Activated naive CD4-positive, alpha-beta T cell treated with anti-CD3 and anti-CD28 coated beads, Interleukin-2, amount 50 U/mL, for 16 hours (primary cell): Measurements from ENCODE around the gene PTPN14.

ENCODE experiments used
- DNase-seq: peaks from one replicate; pipeline ENCODE4 v3.0.0-alpha.2; 2020

The PTPN14 gene

GRCh38 chr1:214326406-214326805, 225.0 kb downstream of the PTPN14 start:
- DNase-seq = no peak

GRCh38 chr1:214324896-214325800, 226.3 kb downstream of the PTPN14 start:
- DNase-seq = no peak

DNA sequence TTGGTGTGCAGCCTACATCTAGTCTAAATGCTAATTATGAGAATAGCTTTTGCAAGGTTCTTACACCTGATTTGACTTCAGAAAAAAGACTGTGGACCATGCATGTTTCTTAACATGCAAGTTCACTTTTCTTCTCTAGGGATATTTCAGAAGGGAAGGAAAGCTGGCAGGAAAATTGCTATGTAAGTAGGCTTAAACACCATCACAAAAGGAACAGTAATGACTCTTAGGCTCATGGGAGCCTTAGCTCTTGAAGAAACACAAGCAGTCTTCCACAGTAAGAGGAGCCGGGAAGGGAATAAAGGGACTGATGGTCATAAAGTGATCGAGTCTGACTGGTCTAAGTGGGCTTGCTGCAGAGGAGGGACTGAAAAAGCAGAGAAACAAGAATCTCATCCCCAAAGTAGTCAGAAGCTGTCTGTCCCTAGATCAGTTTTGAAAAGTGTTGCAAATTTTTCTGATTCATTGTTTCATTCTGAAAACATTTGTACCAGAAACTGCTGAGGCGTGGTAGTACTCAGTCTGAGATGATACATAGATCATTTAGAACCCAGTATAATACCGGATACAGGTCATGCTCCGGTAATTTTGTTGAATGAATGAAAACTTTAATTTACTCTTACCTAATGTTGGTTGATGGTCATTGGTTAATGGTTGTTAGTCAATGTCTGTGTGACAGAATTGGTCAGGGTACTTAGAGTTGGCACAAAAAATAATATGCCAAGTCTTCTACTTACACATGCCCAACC, 229.5 kb downstream of the PTPN14 start:
- no peak for DNase-seq

GRCh38 chr1:214319938-214320337, 231.5 kb downstream of the PTPN14 start:
- DNase-seq = no peak

GRCh38 chr1:214318956-214319736, 232.3 kb downstream of the PTPN14 start:
- DNase-seq = no peak

GRCh38 chr1:214318356-214318755, 233.0 kb downstream of the PTPN14 start:
- no peak for DNase-seq

GRCh38 chr1:214317734-214318133, 233.7 kb downstream of the PTPN14 start:
- no peak for DNase-seq

GRCh38 chr1:214317300-214317699, 234.1 kb downstream of the PTPN14 start:
- no peak for DNase-seq

DNA sequence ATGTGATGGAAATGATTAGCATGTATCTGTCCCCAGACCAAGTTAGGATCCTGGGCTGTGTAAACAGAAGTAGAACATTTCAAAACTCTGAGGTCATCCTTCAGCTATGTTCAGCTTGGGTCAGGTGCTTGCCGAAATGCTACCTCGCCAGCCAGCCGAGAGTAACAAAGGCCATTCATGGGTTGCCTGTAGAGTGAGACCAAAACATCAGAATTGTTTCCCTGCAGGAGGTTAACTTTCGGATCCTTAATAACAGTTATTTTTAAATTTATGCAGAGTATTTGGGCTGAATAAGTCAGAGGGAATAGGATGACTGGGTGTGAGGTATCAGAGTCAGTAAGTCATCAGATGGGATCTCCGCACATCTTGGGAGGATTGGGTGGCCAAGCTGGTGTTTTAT, 234.8 kb downstream of the PTPN14 start:
- DNase-seq = no peak

- no peak for DNase-seq
Observed at GRCh38 chr1:214314178-214314843, 237.1 kb downstream of the PTPN14 start.

DNA sequence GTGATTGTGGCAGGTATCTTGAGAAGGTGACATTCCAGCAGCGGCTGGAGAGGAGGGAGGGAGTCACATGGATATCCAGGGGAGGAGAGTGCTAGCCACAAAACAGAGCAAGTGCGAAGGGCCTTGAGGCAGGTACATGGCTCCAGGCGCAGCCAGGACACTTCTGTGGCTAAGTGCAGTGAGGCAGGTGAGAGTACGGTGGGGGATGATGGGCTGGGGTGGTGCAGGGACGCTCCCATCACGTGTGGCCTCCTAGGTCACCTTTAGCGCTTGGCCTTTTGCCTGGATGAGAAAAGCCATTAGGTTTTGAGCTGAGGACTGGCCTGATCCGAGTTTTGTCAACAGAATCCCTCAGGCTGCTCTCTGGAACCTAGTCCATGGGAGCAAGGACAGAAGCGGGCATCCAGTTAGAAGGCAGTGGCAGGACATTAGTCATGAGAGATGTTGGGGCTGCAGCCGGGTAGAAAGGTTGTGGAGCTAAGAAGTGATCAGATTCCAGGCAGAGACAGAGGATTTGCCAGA, 238.8 kb downstream of the PTPN14 start:
- no peak for DNase-seq

GRCh38 chr1:214310777-214311690, 240.4 kb downstream of the PTPN14 start:
- DNase-seq = no peak

GRCh38 chr1:214310010-214310409, 241.4 kb downstream of the PTPN14 start:
- DNase-seq = no peak

DNA sequence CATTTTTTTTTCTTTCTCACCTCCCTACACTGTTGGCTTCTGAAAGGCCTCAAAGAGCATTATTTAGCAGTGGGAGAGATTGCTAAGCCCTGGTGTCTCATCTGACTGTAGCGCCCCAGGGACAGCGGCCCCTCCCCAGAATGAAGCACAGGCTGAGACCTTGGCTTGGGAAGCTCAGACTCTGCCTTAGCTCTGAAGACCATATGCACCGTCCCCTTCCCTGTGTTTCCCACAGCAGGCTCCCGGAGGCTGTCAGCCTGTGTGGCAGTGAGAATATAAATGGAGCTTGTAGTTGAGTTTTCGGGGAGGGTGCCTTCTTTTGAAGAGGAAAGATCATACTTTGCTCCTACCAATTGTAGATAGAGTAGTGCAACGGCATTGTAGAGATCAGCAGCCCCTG, 245.1 kb downstream of the PTPN14 start:
- DNase-seq = no peak

DNA sequence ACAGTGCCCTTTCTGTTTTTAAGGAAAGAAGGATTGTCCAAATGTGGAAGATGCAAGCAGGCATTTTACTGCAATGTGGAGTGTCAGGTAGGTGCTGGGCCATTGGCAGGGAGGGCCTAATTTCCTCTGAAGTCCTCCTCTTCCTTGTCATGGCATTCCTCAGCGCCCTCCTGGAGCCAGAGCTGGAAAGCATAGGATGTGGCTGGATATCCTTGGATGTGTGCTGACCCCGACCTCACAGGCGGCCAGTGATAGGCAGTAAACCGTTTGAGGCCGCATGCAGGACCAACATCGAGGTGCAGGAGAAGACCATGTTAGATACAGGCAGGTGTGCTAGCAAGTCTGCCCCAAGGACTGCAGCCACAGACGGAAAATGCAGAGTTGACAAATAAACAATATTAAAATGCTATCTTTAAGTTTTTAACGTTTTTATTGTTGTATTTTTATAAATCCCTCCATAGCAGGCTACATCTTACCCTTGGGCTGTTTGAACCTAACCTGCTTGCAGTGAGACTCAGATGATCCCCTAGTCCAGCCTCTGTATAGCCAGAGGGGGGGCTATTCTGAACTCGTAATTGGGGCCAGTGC, 246.1 kb downstream of the PTPN14 start:
- DNase-seq = no peak

DNA sequence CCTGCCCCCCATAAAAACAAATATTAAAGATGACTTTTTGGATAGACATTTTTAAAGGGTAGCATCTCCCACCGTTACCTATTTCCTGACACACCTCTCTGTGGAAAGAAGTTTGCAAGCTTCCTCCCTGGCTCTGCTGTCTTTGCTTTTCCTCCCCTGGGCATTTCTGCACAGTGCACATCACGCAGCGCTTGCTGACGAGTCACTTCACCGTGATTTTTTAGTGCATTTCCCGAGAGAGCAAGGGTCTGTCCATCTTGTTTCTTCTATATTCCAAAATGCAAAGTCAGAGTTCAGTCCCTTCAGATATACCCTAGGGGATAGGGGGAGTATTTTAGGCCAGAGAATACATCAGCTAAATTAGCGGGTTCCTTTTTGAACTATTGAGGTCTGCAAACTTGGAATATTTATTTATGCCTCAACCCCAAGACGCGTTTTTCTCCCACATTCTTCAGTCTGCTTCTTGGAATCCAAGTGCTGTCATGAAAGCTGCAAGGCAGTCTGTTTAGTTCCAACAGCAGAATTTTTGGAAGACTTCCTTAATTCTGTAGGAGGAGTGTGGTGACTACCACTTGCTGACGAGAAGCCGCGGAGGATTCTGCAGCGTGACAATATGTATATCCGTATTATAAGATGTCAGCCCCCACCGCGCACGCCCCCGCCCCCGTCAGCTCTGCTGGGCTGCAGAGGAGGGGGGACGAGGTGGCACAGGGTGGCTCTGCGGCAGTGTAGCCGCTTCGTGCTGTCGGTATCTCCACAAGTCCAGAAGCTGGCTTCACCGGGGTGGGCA, 248.1 kb downstream of the PTPN14 start:
- DNase-seq = no peak

GRCh38 chr1:214301526-214301925, 249.9 kb downstream of the PTPN14 start:
- DNase-seq = no peak

- DNase-seq = no peak
Observed at GRCh38 chr1:214300149-214300780, 251.1 kb downstream of the PTPN14 start.
